Panc1 (cell line): ENCODE results near the gene COL23A1.
"Not testable (repeated sequence)": the region's sequence is repeated elsewhere in the genome, so short reads cannot be mapped to it uniquely, and the experiment has no call there.

ENCODE experiments used
- POLR2AphosphoS5 ChIP-seq: IDR thresholded peaks from 2 replicates; pipeline ENCODE4 v1.6.1; 2012; ENCODE audit warnings: mild to moderate bottlenecking, low read depth, low read length, moderate library complexity
- SIN3A ChIP-seq: IDR thresholded peaks from 2 replicates; pipeline ENCODE4 v1.6.1; 2012; ENCODE audit warnings: low read depth, mild to moderate bottlenecking, low read length, moderate library complexity, borderline replicate concordance; ENCODE audit not compliant: insufficient read depth
- TCF7L2 ChIP-seq: IDR thresholded peaks from 2 replicates; pipeline ENCODE4 v1.6.1; 2011; ENCODE audit warnings: mild to moderate bottlenecking, low read depth, low read length, inconsistent platforms
- TF ChIP-seq, protein P1 (sequence below): fragments of 450-650 bp; IDR thresholded peaks from 2 replicates; pipeline ENCODE4 v1.5.1; 2017; ENCODE audit warnings: mild to moderate bottlenecking
- TF ChIP-seq, protein P2 (sequence below), 2 experiments: IDR thresholded peaks; 2 replicates each; pipeline ENCODE4 v1.6.1; 2011 to 2012; ENCODE audit warnings: low read depth in 2 of 2, control low read depth in 1 of 2, low read length in 1 of 2, mild to moderate bottlenecking in 1 of 2, moderate library complexity in 1 of 2; ENCODE audit not compliant: insufficient read depth in 1 of 2

DNA sequence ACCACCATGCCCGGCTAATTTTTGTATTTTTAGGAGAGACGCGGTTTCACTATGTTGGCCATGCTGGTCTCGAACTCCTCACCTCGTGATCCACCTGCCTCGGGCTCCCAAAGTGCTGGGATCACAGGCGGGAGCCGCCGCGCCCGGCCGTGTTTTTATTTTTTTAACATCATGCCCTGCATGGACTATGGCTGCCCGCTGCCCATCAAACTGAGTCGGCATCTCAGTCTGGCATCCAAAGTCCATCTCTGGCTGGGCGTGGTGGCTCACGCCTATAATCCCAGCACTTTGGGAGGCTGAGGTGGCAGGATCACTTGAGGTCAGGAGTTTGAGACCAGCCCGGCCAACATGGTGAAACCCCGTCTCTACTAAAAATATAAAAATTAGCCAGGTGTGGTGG, 336.6 kb downstream of the COL23A1 start:
- not testable (repeated sequence) for TF ChIP-seq POLR2AphosphoS5, TCF7L2, SIN3A
- TF ChIP-seq, protein P1, sequence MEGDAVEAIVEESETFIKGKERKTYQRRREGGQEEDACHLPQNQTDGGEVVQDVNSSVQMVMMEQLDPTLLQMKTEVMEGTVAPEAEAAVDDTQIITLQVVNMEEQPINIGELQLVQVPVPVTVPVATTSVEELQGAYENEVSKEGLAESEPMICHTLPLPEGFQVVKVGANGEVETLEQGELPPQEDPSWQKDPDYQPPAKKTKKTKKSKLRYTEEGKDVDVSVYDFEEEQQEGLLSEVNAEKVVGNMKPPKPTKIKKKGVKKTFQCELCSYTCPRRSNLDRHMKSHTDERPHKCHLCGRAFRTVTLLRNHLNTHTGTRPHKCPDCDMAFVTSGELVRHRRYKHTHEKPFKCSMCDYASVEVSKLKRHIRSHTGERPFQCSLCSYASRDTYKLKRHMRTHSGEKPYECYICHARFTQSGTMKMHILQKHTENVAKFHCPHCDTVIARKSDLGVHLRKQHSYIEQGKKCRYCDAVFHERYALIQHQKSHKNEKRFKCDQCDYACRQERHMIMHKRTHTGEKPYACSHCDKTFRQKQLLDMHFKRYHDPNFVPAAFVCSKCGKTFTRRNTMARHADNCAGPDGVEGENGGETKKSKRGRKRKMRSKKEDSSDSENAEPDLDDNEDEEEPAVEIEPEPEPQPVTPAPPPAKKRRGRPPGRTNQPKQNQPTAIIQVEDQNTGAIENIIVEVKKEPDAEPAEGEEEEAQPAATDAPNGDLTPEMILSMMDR, result not testable (repeated sequence)
- TF ChIP-seq, protein P2, sequence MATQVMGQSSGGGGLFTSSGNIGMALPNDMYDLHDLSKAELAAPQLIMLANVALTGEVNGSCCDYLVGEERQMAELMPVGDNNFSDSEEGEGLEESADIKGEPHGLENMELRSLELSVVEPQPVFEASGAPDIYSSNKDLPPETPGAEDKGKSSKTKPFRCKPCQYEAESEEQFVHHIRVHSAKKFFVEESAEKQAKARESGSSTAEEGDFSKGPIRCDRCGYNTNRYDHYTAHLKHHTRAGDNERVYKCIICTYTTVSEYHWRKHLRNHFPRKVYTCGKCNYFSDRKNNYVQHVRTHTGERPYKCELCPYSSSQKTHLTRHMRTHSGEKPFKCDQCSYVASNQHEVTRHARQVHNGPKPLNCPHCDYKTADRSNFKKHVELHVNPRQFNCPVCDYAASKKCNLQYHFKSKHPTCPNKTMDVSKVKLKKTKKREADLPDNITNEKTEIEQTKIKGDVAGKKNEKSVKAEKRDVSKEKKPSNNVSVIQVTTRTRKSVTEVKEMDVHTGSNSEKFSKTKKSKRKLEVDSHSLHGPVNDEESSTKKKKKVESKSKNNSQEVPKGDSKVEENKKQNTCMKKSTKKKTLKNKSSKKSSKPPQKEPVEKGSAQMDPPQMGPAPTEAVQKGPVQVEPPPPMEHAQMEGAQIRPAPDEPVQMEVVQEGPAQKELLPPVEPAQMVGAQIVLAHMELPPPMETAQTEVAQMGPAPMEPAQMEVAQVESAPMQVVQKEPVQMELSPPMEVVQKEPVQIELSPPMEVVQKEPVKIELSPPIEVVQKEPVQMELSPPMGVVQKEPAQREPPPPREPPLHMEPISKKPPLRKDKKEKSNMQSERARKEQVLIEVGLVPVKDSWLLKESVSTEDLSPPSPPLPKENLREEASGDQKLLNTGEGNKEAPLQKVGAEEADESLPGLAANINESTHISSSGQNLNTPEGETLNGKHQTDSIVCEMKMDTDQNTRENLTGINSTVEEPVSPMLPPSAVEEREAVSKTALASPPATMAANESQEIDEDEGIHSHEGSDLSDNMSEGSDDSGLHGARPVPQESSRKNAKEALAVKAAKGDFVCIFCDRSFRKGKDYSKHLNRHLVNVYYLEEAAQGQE (IDR thresholded peaks at IDR 0.05; ENCODE audit: insufficient read depth in 1 of 2, low read depth in 2 of 2, low read length in 1 of 2), result not testable (repeated sequence)
